CD4-positive, alpha-beta T cell (primary cell): ENCODE results near the gene OR13C2. TPM values are rescaled to one million over a fixed set of nuclear protein-coding genes. Genes with fewer than 3 reads are reported as not detected.

ENCODE experiments used
- ATAC-seq: fragments of 200-7000 bp; cut with Tn5 transposase; one replicate; pipeline ENCODE4 v1.10.0; 2022; ENCODE audit warnings: mild to moderate bottlenecking; ENCODE audit not compliant: poor library complexity
- CTCF ChIA-PET: fragments of 350-600 bp; sonication (Branson Sonifier 250); formaldehyde crosslinking; loops from one replicate; lab custom pipeline; 2021; ENCODE audit warnings: antibody characterized with exemption, inconsistent platforms; lab: Charles Lee
- POLR2A ChIA-PET: fragments of 350-600 bp; sonication (Branson Sonifier 250); formaldehyde crosslinking; loops from one replicate; lab custom pipeline; 2021; ENCODE audit warnings: antibody characterized with exemption, inconsistent platforms; lab: Charles Lee
- DNase-seq, 14 experiments: peaks; one replicate each; pipeline ENCODE4 v3.0.0-alpha.2; 2013 to 2020; ENCODE audit warnings: mixed read lengths in 2 of 14
- H3K27ac ChIP-seq, 2 donors: one replicate each; pipeline versions ENCODE4 v1.5.1 to v1.7.0; 2013; ENCODE audit warnings: low read length in 2 of 2, low read depth in 1 of 2, mild to moderate bottlenecking in 1 of 2
- H3K27me3 ChIP-seq, 2 experiments: 1 replicate in 1 of 2; 2 replicates in 1 of 2; pipeline versions ENCODE4 v1.6.1 to v1.7.0; 2013; ENCODE audit warnings: low read length in 2 of 2, control low read depth in 1 of 2, mild to moderate bottlenecking in 1 of 2, moderate library complexity in 1 of 2; ENCODE audit not compliant: insufficient read depth in 2 of 2, control insufficient read depth in 1 of 2
- H3K36me3 ChIP-seq: one replicate; pipeline ENCODE4 v1.6.1; 2013; ENCODE audit warnings: low read length, control low read depth; ENCODE audit not compliant: insufficient read depth
- H3K4me1 ChIP-seq: one replicate; pipeline ENCODE4 v1.6.1; 2013; ENCODE audit warnings: low read length, control low read depth; ENCODE audit not compliant: insufficient read depth
- H3K4me3 ChIP-seq: one replicate; pipeline ENCODE4 v1.5.1; 2013; ENCODE audit warnings: mild to moderate bottlenecking, low read length, moderate library complexity
- H3K9me3 ChIP-seq, 2 experiments: 1 replicate in 1 of 2; 2 replicates in 1 of 2; pipeline versions ENCODE4 v1.6.1 to v1.7.0; 2013; ENCODE audit warnings: low read length in 2 of 2, mild to moderate bottlenecking in 2 of 2, control low read depth in 1 of 2, moderate library complexity in 1 of 2; ENCODE audit not compliant: control insufficient read depth in 1 of 2, insufficient read depth in 1 of 2
- H3K27ac Mint-ChIP-seq: one replicate; pipeline ENCODE4 v1.8.0; 2020; ENCODE audit warnings: mixed read lengths
- H3K27me3 Mint-ChIP-seq: one replicate; pipeline ENCODE4 v1.8.0; 2021; ENCODE audit warnings: mixed read lengths
- H3K36me3 Mint-ChIP-seq: one replicate; pipeline ENCODE4 v1.8.0; 2021; ENCODE audit warnings: low read depth, mixed read lengths
- H3K4me1 Mint-ChIP-seq: one replicate; pipeline ENCODE4 v1.8.0; 2021; ENCODE audit warnings: low read depth, mixed read lengths
- H3K4me3 Mint-ChIP-seq: one replicate; pipeline ENCODE4 v1.8.0; 2020; ENCODE audit warnings: mild to moderate bottlenecking, mixed read lengths
- H3K9me3 Mint-ChIP-seq: one replicate; pipeline ENCODE4 v1.8.0; 2020; ENCODE audit warnings: mixed read lengths
- intact Hi-C, 2 experiments: fragments of 100-400 bp; cut with DNase I in 1 of 2; cut with micrococcal nuclease in 1 of 2; formaldehyde crosslinking; loops; one replicate each; pipeline versions ENCODE4 v1.15.1 to v1.9.0; 2023 to 2025; cut with DNase I, micrococcal nuclease
- total RNA-seq, 174 experiments: library from RNA in 2 of 174; stranded (reverse) in 2 of 174; gene quantifications; one replicate each; pipeline ENCODE4 v1.2.3 and lab custom pipeline; 2021 to 2026
- TF ChIP-seq, protein P1 (sequence below): fragments of 200-600 bp; IDR thresholded peaks from one replicate; pipeline ENCODE4 v1.8.0; 2022; ENCODE audit warnings: antibody characterized with exemption, mild to moderate bottlenecking

Gene OR13C2
- total RNA-seq, 2 experiments from 2014 or later = not detected

DNA sequence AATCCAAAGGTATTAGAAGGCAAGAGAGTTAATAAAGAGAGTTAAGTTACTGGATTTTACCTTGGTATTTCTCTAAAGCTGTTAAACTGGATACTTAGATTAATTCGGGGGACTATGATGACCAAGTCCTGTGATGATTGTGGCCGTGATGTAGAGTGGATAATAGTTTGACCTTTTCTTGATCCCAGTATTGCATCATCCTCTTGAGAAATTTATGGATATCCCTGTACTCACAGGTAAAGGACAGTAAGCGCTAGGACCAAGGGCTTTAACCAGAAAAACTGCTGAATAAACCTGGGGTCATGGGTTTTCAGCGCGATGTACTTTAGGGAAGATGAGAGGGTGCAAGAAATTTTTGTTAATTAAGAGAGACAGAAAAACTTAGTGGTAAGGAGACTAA lies 28.2 kb downstream of the OR13C2 start:
- DNase-seq (no peak), ATAC-seq (no peak)
- intact Hi-C loops = no loop called here
- H3K27ac Mint-ChIP-seq = no peak overlapping the region
- no peaks in the 10 kb centered on the region for H3K36me3 Mint-ChIP-seq
- no peaks in the 10 kb centered on the region for H3K4me1 Mint-ChIP-seq
- no peak overlapping the region for H3K27ac ChIP-seq
- TF ChIP-seq, protein P1, sequence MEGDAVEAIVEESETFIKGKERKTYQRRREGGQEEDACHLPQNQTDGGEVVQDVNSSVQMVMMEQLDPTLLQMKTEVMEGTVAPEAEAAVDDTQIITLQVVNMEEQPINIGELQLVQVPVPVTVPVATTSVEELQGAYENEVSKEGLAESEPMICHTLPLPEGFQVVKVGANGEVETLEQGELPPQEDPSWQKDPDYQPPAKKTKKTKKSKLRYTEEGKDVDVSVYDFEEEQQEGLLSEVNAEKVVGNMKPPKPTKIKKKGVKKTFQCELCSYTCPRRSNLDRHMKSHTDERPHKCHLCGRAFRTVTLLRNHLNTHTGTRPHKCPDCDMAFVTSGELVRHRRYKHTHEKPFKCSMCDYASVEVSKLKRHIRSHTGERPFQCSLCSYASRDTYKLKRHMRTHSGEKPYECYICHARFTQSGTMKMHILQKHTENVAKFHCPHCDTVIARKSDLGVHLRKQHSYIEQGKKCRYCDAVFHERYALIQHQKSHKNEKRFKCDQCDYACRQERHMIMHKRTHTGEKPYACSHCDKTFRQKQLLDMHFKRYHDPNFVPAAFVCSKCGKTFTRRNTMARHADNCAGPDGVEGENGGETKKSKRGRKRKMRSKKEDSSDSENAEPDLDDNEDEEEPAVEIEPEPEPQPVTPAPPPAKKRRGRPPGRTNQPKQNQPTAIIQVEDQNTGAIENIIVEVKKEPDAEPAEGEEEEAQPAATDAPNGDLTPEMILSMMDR = no peak
- peaks cover 0 to 3% of the 10 kb centered on the region in 2 experiments for H3K9me3 ChIP-seq
- ChIA-PET CTCF (no interaction called here), POLR2A (no interaction called here)
- no peaks in the 10 kb centered on the region for H3K27me3 ChIP-seq
- H3K4me3 Mint-ChIP-seq = no peak overlapping the region
- peaks cover 13% of the 10 kb centered on the region for H3K9me3 Mint-ChIP-seq
- no peak overlapping the region for H3K4me3 ChIP-seq
- no peaks in the 10 kb centered on the region for H3K4me1 ChIP-seq
- H3K36me3 ChIP-seq = no peaks in the 10 kb centered on the region
- peaks cover 5% of the 10 kb centered on the region for H3K27me3 Mint-ChIP-seq

GRCh38 chr9:104575456-104575855 lies 30.0 kb downstream of the OR13C2 start:
- POLR2A ChIA-PET = no interaction called here
- TF ChIP-seq, protein P1 = no peak
- intact Hi-C loops = no loop called here

GRCh38 chr9:104572612-104573011 lies 32.8 kb downstream of the OR13C2 start:
- peaks cover 18% of the 10 kb centered on the region for H3K9me3 Mint-ChIP-seq
- H3K36me3 ChIP-seq = no peaks in the 10 kb centered on the region
- H3K27me3 Mint-ChIP-seq = no peaks in the 10 kb centered on the region
- ATAC-seq (no peak), DNase-seq (no peak)
- CTCF ChIA-PET = no interaction called here
- H3K4me1 Mint-ChIP-seq = no peaks in the 10 kb centered on the region
- no peak overlapping the region for H3K27ac ChIP-seq
- TF ChIP-seq, protein P1 = no peak
- peaks cover 3 to 5% of the 10 kb centered on the region in 2 experiments for H3K9me3 ChIP-seq
- no peak overlapping the region for H3K4me3 ChIP-seq
- H3K4me1 ChIP-seq = no peaks in the 10 kb centered on the region
- H3K4me3 Mint-ChIP-seq = no peak overlapping the region
- no peak overlapping the region for H3K27ac Mint-ChIP-seq
- no peaks in the 10 kb centered on the region for H3K36me3 Mint-ChIP-seq
- POLR2A ChIA-PET = no interaction called here
- intact Hi-C loops = no loop called here
- H3K27me3 ChIP-seq = no peaks in the 10 kb centered on the region

More at GRCh38 chr9:104575456-104575855, 30.0 kb downstream of the OR13C2 start:
- H3K27me3 Mint-ChIP-seq = no peaks in the 10 kb centered on the region
- no peak overlapping the region for H3K27ac Mint-ChIP-seq
- CTCF ChIA-PET = no interaction called here
- ATAC-seq (no peak), DNase-seq (no peak)
- H3K4me3 Mint-ChIP-seq = no peak overlapping the region
- Histone ChIP-seq H3K27ac (no peak overlapping the region), H3K27me3 (no peaks in the 10 kb centered on the region), H3K36me3 (no peaks in the 10 kb centered on the region), H3K9me3 (peaks cover 0 to 3% of the 10 kb centered on the region in 2 experiments), H3K4me1 (no peaks in the 10 kb centered on the region), H3K4me3 (no peak overlapping the region)
- no peaks in the 10 kb centered on the region for H3K36me3 Mint-ChIP-seq
- no peaks in the 10 kb centered on the region for H3K4me1 Mint-ChIP-seq
- peaks cover 18% of the 10 kb centered on the region for H3K9me3 Mint-ChIP-seq
